Neural cell (in vitro differentiated cells): ENCODE results near the gene SUPT20HL2. TPM values are rescaled to one million over a fixed set of nuclear protein-coding genes. Genes with fewer than 3 reads are reported as not detected.

Experiments
- H2AFZ ChIP-seq: fragments of 200-600, 300-800 bp; sonication (generic), shearing (Covaris generic); 2 replicates; pipeline ENCODE4 v1.6.0; 2014; ENCODE audit warnings: low read depth, mild to moderate bottlenecking, antibody characterized with exemption, low read length, moderate library complexity
- H3F3A ChIP-seq: fragments of 200-600 bp; shearing (Covaris generic); 2 replicates; pipeline ENCODE4 v1.6.1; 2016; ENCODE audit warnings: mild to moderate bottlenecking, moderate library complexity, mixed read lengths, antibody characterized with exemption, low read length; ENCODE audit not compliant: insufficient read depth, poor library complexity, severe bottlenecking
- H3K27ac ChIP-seq: fragments of 200-600, 300-800 bp; sonication (generic), shearing (Covaris generic); 2 replicates; pipeline ENCODE4 v1.5.1; 2014; ENCODE audit warnings: mild to moderate bottlenecking, low read length, moderate library complexity
- H3K27me3 ChIP-seq: fragments of 300-800, 200-600 bp; sonication (generic), shearing (Covaris generic); 2 replicates; pipeline ENCODE4 v1.6.0; 2014; ENCODE audit warnings: mild to moderate bottlenecking, low read depth, low read length, moderate library complexity; ENCODE audit not compliant: insufficient read depth
- H3K36me3 ChIP-seq: fragments of 300-800, 200-600 bp; sonication (generic), shearing (Covaris generic); 2 replicates; pipeline ENCODE4 v1.5.1; 2014; ENCODE audit warnings: mild to moderate bottlenecking, antibody characterized with exemption, low read length, moderate library complexity; ENCODE audit not compliant: insufficient read depth
- H3K4me2 ChIP-seq: fragments of 300-800, 200-600 bp; sonication (generic), shearing (Covaris generic); 2 replicates; pipeline ENCODE4 v1.6.0; 2014; ENCODE audit warnings: mild to moderate bottlenecking, low read length
- H3K4me3 ChIP-seq: fragments of 300-800, 200-600 bp; sonication (generic), shearing (Covaris generic); 2 replicates; pipeline ENCODE4 v1.5.1; 2014; ENCODE audit warnings: mild to moderate bottlenecking, low read length, moderate library complexity
- H3K79me2 ChIP-seq: fragments of 200-600 bp; shearing (Covaris generic); replicated peaks from 2 replicates; pipeline ENCODE4 v1.6.0; 2014; ENCODE audit warnings: mild to moderate bottlenecking, low read length, moderate library complexity; ENCODE audit not compliant: insufficient read depth
- H3K9ac ChIP-seq: fragments of 300-800, 200-600 bp; sonication (generic), shearing (Covaris generic); 2 replicates; pipeline ENCODE4 v1.6.1; 2016; ENCODE audit warnings: mild to moderate bottlenecking, low read length, mixed read lengths
- H3K9me2 ChIP-seq: fragments of 200-600 bp; shearing (Covaris generic); 2 replicates; pipeline ENCODE4 v1.6.1; 2016; ENCODE audit warnings: mild to moderate bottlenecking, low read length, mixed read lengths; ENCODE audit not compliant: insufficient read depth
- H3K9me3 ChIP-seq: fragments of 200-600, 300-800 bp; sonication (generic), shearing (Covaris generic); 2 replicates; pipeline ENCODE4 v1.6.1; 2016; ENCODE audit warnings: mild to moderate bottlenecking, mixed run types, low read length, moderate library complexity, mixed read lengths
- H4K20me1 ChIP-seq: fragments of 200-600 bp; shearing (Covaris generic); 2 replicates; pipeline ENCODE4 v1.6.1; 2016; ENCODE audit warnings: mild to moderate bottlenecking, mixed run types; ENCODE audit not compliant: insufficient read depth
- CTCF ChIP-seq: fragments of 450-650 bp; IDR thresholded peaks from 2 replicates; pipeline ENCODE4 v1.5.1; 2014; ENCODE audit warnings: antibody characterized with exemption, mild to moderate bottlenecking, moderate library complexity; ENCODE audit not compliant: poor library complexity, severe bottlenecking
- EP300 ChIP-seq: fragments of 450-650 bp; conservative IDR thresholded peaks from 2 replicates; pipeline ENCODE4 v1.6.1; 2014; ENCODE audit warnings: antibody characterized with exemption, mild to moderate bottlenecking, moderate library complexity; ENCODE audit not compliant: poor library complexity, severe bottlenecking
- EZH2 ChIP-seq: fragments of 200-600, 300-800 bp; shearing (Covaris generic), sonication (generic); IDR thresholded peaks from 2 replicates; pipeline ENCODE4 v1.6.1; 2014; ENCODE audit warnings: antibody characterized with exemption, low read length, borderline replicate concordance, mild to moderate bottlenecking; ENCODE audit not compliant: insufficient read depth, poor library complexity, severe bottlenecking
- MXI1 ChIP-seq: fragments of 450-650 bp; conservative IDR thresholded peaks from 2 replicates; pipeline ENCODE4 v1.6.1; 2014; ENCODE audit warnings: antibody characterized with exemption, mild to moderate bottlenecking; ENCODE audit not compliant: poor library complexity, severe bottlenecking
- POLR2AphosphoS5 ChIP-seq: IDR thresholded peaks from 2 replicates; pipeline ENCODE4 v1.6.1; 2012
- RAD21 ChIP-seq: fragments of 450-650 bp; conservative IDR thresholded peaks from 2 replicates; pipeline ENCODE4 v1.6.1; 2014; ENCODE audit warnings: antibody characterized with exemption, mild to moderate bottlenecking, moderate library complexity
- SMC3 ChIP-seq: fragments of 450-650 bp; conservative IDR thresholded peaks from 2 replicates; pipeline ENCODE4 v1.6.1; 2014; ENCODE audit warnings: antibody characterized with exemption, mild to moderate bottlenecking, moderate library complexity; ENCODE audit not compliant: poor library complexity
- TAF1 ChIP-seq: IDR thresholded peaks from 2 replicates; pipeline ENCODE4 v1.6.1; 2012; ENCODE audit warnings: low read depth
- polyA plus RNA-seq: library from polyadenylated mRNA; depleted of rRNA; stranded (reverse); fragments of >200 nt; gene quantifications from 2 replicates; pipeline ENCODE4 v1.2.3, GENCODE V29; 2014
- TF ChIP-seq, protein P1 (sequence below): IDR thresholded peaks from 2 replicates; pipeline ENCODE4 v1.6.1; 2012; ENCODE audit warnings: borderline replicate concordance

SUPT20HL2 gene
- polyA plus RNA-seq, 1 donor from 2014 or later, result not detected

DNA sequence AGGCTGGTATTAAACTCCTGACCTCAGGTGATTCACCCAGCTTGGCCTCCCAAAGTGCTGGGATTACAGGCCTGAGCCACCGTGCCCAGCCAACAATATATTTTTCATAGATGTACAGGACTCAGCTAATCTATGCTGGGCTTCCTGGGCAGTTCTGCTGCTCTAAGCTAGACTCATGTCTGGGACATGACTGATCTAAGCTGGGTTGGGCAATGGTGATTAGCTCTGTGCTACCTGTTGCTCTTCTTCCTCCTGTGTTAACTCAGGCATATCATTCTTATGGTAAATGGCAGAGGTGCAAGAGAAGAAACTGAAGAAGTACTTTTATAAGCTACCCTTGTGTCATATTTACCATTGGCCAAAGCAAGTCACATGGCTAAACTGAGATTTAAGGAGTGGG is 11.4 kb upstream of the SUPT20HL2 start:
- Histone ChIP-seq H3F3A (no peaks in the 10 kb centered on the region), H3K79me2 (no peaks in the 10 kb centered on the region), H3K9me2 (no peaks in the 10 kb centered on the region), H3K4me2 (no peak overlapping the region), H3K4me3 (no peak overlapping the region), H3K9ac (no peak overlapping the region), H3K27me3 (no peaks in the 10 kb centered on the region), H3K9me3 (no peaks in the 10 kb centered on the region), H4K20me1 (no peaks in the 10 kb centered on the region), H2AFZ (no peak overlapping the region), H3K36me3 (no peaks in the 10 kb centered on the region), H3K27ac (no peak overlapping the region)
- TF ChIP-seq SMC3 (no peak), EP300 (no peak), RAD21 (no peak), POLR2AphosphoS5 (no peak), CTCF (no peak), TAF1 (no peak), EZH2 (no peak)
- TF ChIP-seq, protein P1, sequence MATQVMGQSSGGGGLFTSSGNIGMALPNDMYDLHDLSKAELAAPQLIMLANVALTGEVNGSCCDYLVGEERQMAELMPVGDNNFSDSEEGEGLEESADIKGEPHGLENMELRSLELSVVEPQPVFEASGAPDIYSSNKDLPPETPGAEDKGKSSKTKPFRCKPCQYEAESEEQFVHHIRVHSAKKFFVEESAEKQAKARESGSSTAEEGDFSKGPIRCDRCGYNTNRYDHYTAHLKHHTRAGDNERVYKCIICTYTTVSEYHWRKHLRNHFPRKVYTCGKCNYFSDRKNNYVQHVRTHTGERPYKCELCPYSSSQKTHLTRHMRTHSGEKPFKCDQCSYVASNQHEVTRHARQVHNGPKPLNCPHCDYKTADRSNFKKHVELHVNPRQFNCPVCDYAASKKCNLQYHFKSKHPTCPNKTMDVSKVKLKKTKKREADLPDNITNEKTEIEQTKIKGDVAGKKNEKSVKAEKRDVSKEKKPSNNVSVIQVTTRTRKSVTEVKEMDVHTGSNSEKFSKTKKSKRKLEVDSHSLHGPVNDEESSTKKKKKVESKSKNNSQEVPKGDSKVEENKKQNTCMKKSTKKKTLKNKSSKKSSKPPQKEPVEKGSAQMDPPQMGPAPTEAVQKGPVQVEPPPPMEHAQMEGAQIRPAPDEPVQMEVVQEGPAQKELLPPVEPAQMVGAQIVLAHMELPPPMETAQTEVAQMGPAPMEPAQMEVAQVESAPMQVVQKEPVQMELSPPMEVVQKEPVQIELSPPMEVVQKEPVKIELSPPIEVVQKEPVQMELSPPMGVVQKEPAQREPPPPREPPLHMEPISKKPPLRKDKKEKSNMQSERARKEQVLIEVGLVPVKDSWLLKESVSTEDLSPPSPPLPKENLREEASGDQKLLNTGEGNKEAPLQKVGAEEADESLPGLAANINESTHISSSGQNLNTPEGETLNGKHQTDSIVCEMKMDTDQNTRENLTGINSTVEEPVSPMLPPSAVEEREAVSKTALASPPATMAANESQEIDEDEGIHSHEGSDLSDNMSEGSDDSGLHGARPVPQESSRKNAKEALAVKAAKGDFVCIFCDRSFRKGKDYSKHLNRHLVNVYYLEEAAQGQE, result no peak

DNA sequence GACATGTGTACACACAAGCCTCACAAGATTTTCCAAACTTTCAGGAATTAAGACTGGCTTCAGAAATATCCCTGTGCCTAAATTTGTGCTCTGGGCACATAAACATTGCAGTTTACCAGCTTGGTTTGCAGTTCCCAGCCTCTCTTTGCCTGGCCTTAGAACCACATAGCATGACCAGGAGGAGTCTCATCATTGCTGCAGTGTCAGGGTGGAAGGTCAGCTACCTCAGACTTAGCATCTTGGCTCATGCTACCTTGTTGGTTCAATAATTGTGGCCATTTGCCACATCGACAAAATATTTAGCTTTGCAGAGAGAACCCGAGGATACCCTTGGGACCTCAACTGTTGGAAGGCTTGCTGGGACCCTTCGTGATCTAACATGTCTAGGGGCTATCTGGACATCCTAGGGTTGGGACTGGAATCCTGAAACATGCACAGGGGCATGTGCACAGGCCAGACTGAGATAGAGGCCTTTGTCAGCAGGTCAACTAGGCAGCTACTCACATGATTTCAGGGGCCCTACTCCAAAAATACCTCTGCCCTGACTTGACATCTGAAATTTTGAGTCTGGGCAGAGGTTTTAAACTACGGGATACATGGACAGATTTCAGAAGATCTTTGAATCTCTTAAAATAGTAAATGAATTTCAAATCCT is 8.0 kb upstream of the SUPT20HL2 start:
- Histone ChIP-seq H3K27me3 (no peaks in the 10 kb centered on the region), H3K4me2 (no peak overlapping the region), H3K36me3 (no peaks in the 10 kb centered on the region), H3F3A (no peaks in the 10 kb centered on the region), H3K79me2 (no peaks in the 10 kb centered on the region), H4K20me1 (no peaks in the 10 kb centered on the region), H3K27ac (no peak overlapping the region), H3K9ac (no peak overlapping the region), H3K4me3 (no peak overlapping the region), H3K9me3 (no peaks in the 10 kb centered on the region), H2AFZ (no peak overlapping the region), H3K9me2 (no peaks in the 10 kb centered on the region)
- TF ChIP-seq TAF1, result no peak
- no peak for TF ChIP-seq EP300
- no peak for TF ChIP-seq MXI1
- TF ChIP-seq EZH2, result no peak
- TF ChIP-seq POLR2AphosphoS5, result no peak
- TF ChIP-seq CTCF, result no peak
- TF ChIP-seq, protein P1, result no peak
- TF ChIP-seq RAD21, result no peak
- TF ChIP-seq SMC3, result no peak
